Measurements from ENCODE around the gene ELOVL7. TPM values are rescaled to one million over a fixed set of nuclear protein-coding genes. Genes with fewer than 3 reads are reported as not detected.

The ELOVL7 gene
- total RNA-seq, 1 experiment from 2014 or later: 2.9 TPM

- Histone ChIP-seq H3K9me3 (ENCODE audit: control insufficient read depth, insufficient read depth, low read depth, low read length) (no peaks in the 10 kb centered on the region), H3K27ac (ENCODE audit: low read length) (no peak overlapping the region), H3K4me3 (ENCODE audit: low read depth in 2 of 2, low read length in 2 of 2) (no peak overlapping the region), H3K36me3 (ENCODE audit: control insufficient read depth, insufficient read depth, low read length) (no peaks in the 10 kb centered on the region), H3K27me3 (ENCODE audit: control insufficient read depth, insufficient read depth, low read length) (no peaks in the 10 kb centered on the region), H3K4me1 (ENCODE audit: control insufficient read depth, insufficient read depth, low read length) (no peaks in the 10 kb centered on the region; the same call in 1 of the 2 replicates)
- in situ Hi-C loops (cut with HindIII; ENCODE audit: low pct_unique_long_range_greater_than_20kb, low sequenced_read_pairs): no loop called here
- CTCF ChIA-PET: no interaction called here
- POLR2A ChIA-PET: no interaction called here
- intact Hi-C loops (cut with micrococcal nuclease; ENCODE audit: unreplicated experiment): no loop called here
- BruUV-seq (replicated peaks): no TSS peak
- no peak for ATAC-seq
- DNase-seq (ENCODE audit: low read depth, low spot score): no peak
- TF ChIP-seq TCF7L2 (IDR thresholded peaks at IDR 0.05; ENCODE audit: low read depth, low read length) (no peak), SIN3A (IDR thresholded peaks at IDR 0.05; ENCODE audit: borderline replicate concordance, insufficient read depth, low read depth, low read length) (no peak), CTCF (IDR thresholded peaks at IDR 0.05) (no peak)
These were observed 34.1 kb downstream of the ELOVL7 start for GRCh38 chr5:60809891-60810425.

- Histone ChIP-seq H3K4me1 (ENCODE audit: control insufficient read depth, insufficient read depth, low read length) (no peaks in the 10 kb centered on the region; the same call in 1 of the 2 replicates), H3K27me3 (ENCODE audit: control insufficient read depth, insufficient read depth, low read length) (no peaks in the 10 kb centered on the region), H3K27ac (ENCODE audit: low read length) (no peak overlapping the region), H3K36me3 (ENCODE audit: control insufficient read depth, insufficient read depth, low read length) (no peaks in the 10 kb centered on the region), H3K4me3 (ENCODE audit: low read depth in 2 of 2, low read length in 2 of 2) (no peak overlapping the region), H3K9me3 (ENCODE audit: control insufficient read depth, insufficient read depth, low read depth, low read length) (no peaks in the 10 kb centered on the region)
- ATAC-seq (no peak), DNase-seq (ENCODE audit: low read depth, low spot score) (no peak)
- no peak for TF ChIP-seq REST (IDR thresholded peaks at IDR 0.05; ENCODE audit: insufficient read depth in 1 of 2, low read depth in 2 of 2, low read length in 1 of 2)
- ChIA-PET CTCF (no interaction called here), POLR2A (no interaction called here)
- intact Hi-C loops (cut with micrococcal nuclease; ENCODE audit: unreplicated experiment): no loop called here
- in situ Hi-C loops (cut with HindIII; ENCODE audit: low pct_unique_long_range_greater_than_20kb, low sequenced_read_pairs): no loop called here
- BruUV-seq (replicated peaks): no TSS peak
These were observed 37.4 kb downstream of the ELOVL7 start for GRCh38 chr5:60806591-60807243.

GRCh38 chr5:60805463-60805862 is 38.6 kb downstream of the ELOVL7 start:
- DNase-seq (ENCODE audit: low read depth, low spot score) (no peak), ATAC-seq (no peak)
- BruUV-seq (replicated peaks): no TSS peak
- H3K4me3 ChIP-seq (ENCODE audit: low read depth in 2 of 2, low read length in 2 of 2): no peak overlapping the region
- no peaks in the 10 kb centered on the region; the same call in 1 of the 2 replicates for H3K4me1 ChIP-seq (ENCODE audit: control insufficient read depth, insufficient read depth, low read length)
- intact Hi-C loops (cut with micrococcal nuclease; ENCODE audit: unreplicated experiment): no loop called here
- TF ChIP-seq CTCF (IDR thresholded peaks at IDR 0.05) (no peak), TCF7L2 (IDR thresholded peaks at IDR 0.05; ENCODE audit: low read depth, low read length) (no peak), SIN3A (IDR thresholded peaks at IDR 0.05; ENCODE audit: borderline replicate concordance, insufficient read depth, low read depth, low read length) (no peak), POLR2AphosphoS5 (IDR thresholded peaks at IDR 0.05; ENCODE audit: low read depth, low read length) (no peak), REST (IDR thresholded peaks at IDR 0.05; ENCODE audit: insufficient read depth in 1 of 2, low read depth in 2 of 2, low read length in 1 of 2) (no peak)
- no peaks in the 10 kb centered on the region for H3K36me3 ChIP-seq (ENCODE audit: control insufficient read depth, insufficient read depth, low read length)
- ChIA-PET POLR2A (no interaction called here), CTCF (no interaction called here)
- no peaks in the 10 kb centered on the region for H3K9me3 ChIP-seq (ENCODE audit: control insufficient read depth, insufficient read depth, low read depth, low read length)
- no peaks in the 10 kb centered on the region for H3K27me3 ChIP-seq (ENCODE audit: control insufficient read depth, insufficient read depth, low read length)
- H3K27ac ChIP-seq (ENCODE audit: low read length): no peak overlapping the region
- in situ Hi-C loops (cut with HindIII; ENCODE audit: low pct_unique_long_range_greater_than_20kb, low sequenced_read_pairs): no loop called here
